K562 (cell line): ENCODE results near the gene RAD54L. TPM values are rescaled to one million over a fixed set of nuclear protein-coding genes. Genes with fewer than 3 reads are reported as not detected.
A peak's percentile ranks its signal among the peaks of the same experiment; 100 is the strongest.

Source experiments
- AFF1 ChIP-seq, 2 experiments: fragments of 450-650 bp; IDR thresholded peaks; 2 replicates each; pipeline ENCODE4 v1.6.1; 2018; ENCODE audit warnings: mild to moderate bottlenecking in 2 of 2, low read depth in 1 of 2; ENCODE audit not compliant: partially characterized antibody in 2 of 2
- ARNT ChIP-seq, 2 experiments: fragments of 450-650 bp; IDR thresholded peaks; 2 replicates each; pipeline ENCODE4 v1.6.1; 2016; ENCODE audit warnings: mild to moderate bottlenecking in 1 of 2
- ATF7 ChIP-seq: fragments of 450-650 bp; IDR thresholded peaks from 2 replicates; pipeline ENCODE4 v1.7.1; 2014; ENCODE audit warnings: mild to moderate bottlenecking, moderate library complexity
- CEBPB ChIP-seq: fragments of 450-650 bp; IDR thresholded peaks from 2 replicates; pipeline ENCODE4 v1.6.1; 2016; ENCODE audit warnings: missing genetic modification characterization, missing compliant biosample characterization
- DEAF1 ChIP-seq: fragments of 450-650 bp; formaldehyde crosslinking; IDR thresholded peaks from 2 replicates; pipeline ENCODE4 v1.4.0; 2020; ENCODE audit warnings: mild to moderate bottlenecking, moderate library complexity
- ETV6 ChIP-seq, 3 experiments: fragments of 150-350 bp in 1 of 3; sonication (generic) in 1 of 3; formaldehyde crosslinking in 1 of 3; IDR thresholded peaks; 2 replicates each; pipeline versions ENCODE4 v1.6.1 to v1.8.0; 2014 to 2022; ENCODE audit warnings: borderline replicate concordance in 2 of 3, low read depth in 2 of 3, antibody characterized with exemption in 1 of 3, low read length in 1 of 3, mild to moderate bottlenecking in 1 of 3, missing genetic modification reagents in 1 of 3
- FOXJ3 ChIP-seq: sonication (generic); formaldehyde crosslinking; IDR thresholded peaks from 2 replicates; pipeline ENCODE4 v1.4.0; 2020; ENCODE audit warnings: mild to moderate bottlenecking, missing genetic modification reagents
- HDAC2 ChIP-seq: fragments of 450-650 bp; IDR thresholded peaks from 2 replicates; pipeline ENCODE4 v1.6.1; 2016; ENCODE audit warnings: mild to moderate bottlenecking
- NBN ChIP-seq: fragments of 450-650 bp; IDR thresholded peaks from 2 replicates; pipeline ENCODE4 v1.6.1; 2016; ENCODE audit warnings: low read depth, mild to moderate bottlenecking
- SLC30A9 ChIP-seq: fragments of 250-450 bp; sonication (Bioruptor Pico); IDR thresholded peaks from 2 replicates; pipeline ENCODE4 v1.8.0; 2022; ENCODE audit warnings: mild to moderate bottlenecking, moderate library complexity
- STAG1 ChIP-seq: sonication (generic); formaldehyde crosslinking; IDR thresholded peaks from 2 replicates; pipeline ENCODE4 v1.5.0; 2020; ENCODE audit warnings: missing genetic modification reagents, borderline replicate concordance
- TCF7 ChIP-seq: sonication (generic); IDR thresholded peaks from 2 replicates; pipeline ENCODE4 v1.6.1; 2016; ENCODE audit warnings: antibody characterized with exemption, borderline replicate concordance
- THRAP3 ChIP-seq: fragments of 450-650 bp; IDR thresholded peaks from 2 replicates; pipeline ENCODE4 v1.6.1; 2016; ENCODE audit warnings: mild to moderate bottlenecking, inconsistent platforms, borderline replicate concordance
- ZEB2 ChIP-seq: fragments of 450-650 bp; IDR thresholded peaks from 2 replicates; pipeline ENCODE4 v1.6.1; 2016
- ZFP36 ChIP-seq: fragments of 150-350 bp; IDR thresholded peaks from 2 replicates; pipeline ENCODE4 v1.6.1; 2018; ENCODE audit warnings: low read length, low read depth; ENCODE audit not compliant: partially characterized antibody
- ZNF143 ChIP-seq: sonication (generic); formaldehyde crosslinking; IDR thresholded peaks from 2 replicates; pipeline ENCODE4 v1.9.0; 2022; ENCODE audit warnings: mild to moderate bottlenecking, missing genetic modification reagents
- ZNF197 ChIP-seq: fragments of 200-800 bp; sonication (Bioruptor generic); IDR thresholded peaks from 2 replicates; pipeline ENCODE4 v1.6.1; 2016; ENCODE audit warnings: low read depth, missing genetic modification characterization, missing compliant biosample characterization
- ZNF764 ChIP-seq: fragments of 250-450 bp; sonication (Bioruptor Pico); IDR thresholded peaks from 2 replicates; pipeline ENCODE4 v1.4.0; 2020; ENCODE audit warnings: low read depth, mild to moderate bottlenecking, moderate library complexity
- polyA plus RNA-seq, 8 experiments: library from polyadenylated mRNA; depleted of rRNA in 4 of 8; stranded (reverse) in 5 of 8; unstranded in 3 of 8; fragments of >200 nt; fragmentation: Nextera tagmentation in 2 of 8; fragmentation: Illumina TruSeq in 1 of 8; extraction: Ambion mirVana in 2 of 8; extraction: Trizol in 1 of 8; gene quantifications; 2 replicates each; pipeline versions ENCODE4 v1.2.1 to v1.2.3, GENCODE V29; 2011 to 2014; ENCODE audit warnings: inconsistent platforms in 1 of 8, missing spikeins in 1 of 8
- total RNA-seq, 7 experiments: library from RNA; depleted of rRNA in 6 of 7; stranded (reverse); fragments of >200 nt in 6 of 7; fragmentation: Illumina TruSeq in 2 of 7; extraction: Trizol in 2 of 7; gene quantifications; 2 replicates each; pipeline versions ENCODE4 v1.2.1 to v1.2.3, GENCODE V29; 2011 to 2021; ENCODE audit warnings: low replicate concordance in 1 of 7
- TF ChIP-seq, protein P1 (sequence below): fragments of 250-450 bp; sonication (Bioruptor Pico); IDR thresholded peaks from 2 replicates; pipeline ENCODE4 v1.4.0; 2020; ENCODE audit warnings: borderline replicate concordance
- TF ChIP-seq, protein P2 (sequence below): fragments of 250-450 bp; sonication (Bioruptor Pico); IDR thresholded peaks from 2 replicates; pipeline ENCODE4 v1.9.0; 2021; ENCODE audit warnings: mild to moderate bottlenecking

RAD54L gene
- total and polyA plus RNA-seq, 9 of the 15 experiments (the other 6 are each of a cell fraction or from before 2014, with no cell fraction given) = 17.9 to 92.3 (median 37.5) TPM

- TF ChIP-seq HDAC2 (peak; percentile 22; the same call in 1 of the 2 replicates), ZEB2 (peak; percentile 23; the same call in 1 of the 2 replicates), ATF7 (0 out of 2 replicates have a peak, but pooled peaks have one; percentile 16), STAG1 (peak; percentile 58; the same call in 1 of the 2 replicates), DEAF1 (peak; percentile 46; the same call in 1 of the 2 replicates), ZNF197 (CRISPR knock-in tag) (no peak), AFF1 (IDR thresholded peaks at IDR 0.05; ENCODE audit: low read depth in 1 of 2, partially characterized antibody in 2 of 2) (peak in 1 of 2 experiments; percentile 29), ETV6 (IDR thresholded peaks at IDR 0.05; ENCODE audit: borderline replicate concordance in 1 of 2, low read depth in 2 of 2, low read length in 1 of 2) (no peak), ETV6 (CRISPR knock-in tag; IDR thresholded peaks at IDR 0.05; ENCODE audit: borderline replicate concordance) (no peak), THRAP3 (no peak), ZNF764 (CRISPR knock-in tag) (no peak), ARNT (IDR thresholded peaks at IDR 0.05) (peak in 1 of 2 experiments; percentile 62; a peak in 1 of 4 replicates), ZNF143 (CRISPR knock-in tag) (no peak), NBN (peak; percentile 38; the same call in 1 of the 2 replicates), ZFP36 (peak; percentile 4), FOXJ3 (CRISPR knock-in tag) (no peak), TCF7 (no peak), CEBPB (tag) (no peak), SLC30A9 (CRISPR knock-in tag) (no peak)
- TF ChIP-seq, protein P1, sequence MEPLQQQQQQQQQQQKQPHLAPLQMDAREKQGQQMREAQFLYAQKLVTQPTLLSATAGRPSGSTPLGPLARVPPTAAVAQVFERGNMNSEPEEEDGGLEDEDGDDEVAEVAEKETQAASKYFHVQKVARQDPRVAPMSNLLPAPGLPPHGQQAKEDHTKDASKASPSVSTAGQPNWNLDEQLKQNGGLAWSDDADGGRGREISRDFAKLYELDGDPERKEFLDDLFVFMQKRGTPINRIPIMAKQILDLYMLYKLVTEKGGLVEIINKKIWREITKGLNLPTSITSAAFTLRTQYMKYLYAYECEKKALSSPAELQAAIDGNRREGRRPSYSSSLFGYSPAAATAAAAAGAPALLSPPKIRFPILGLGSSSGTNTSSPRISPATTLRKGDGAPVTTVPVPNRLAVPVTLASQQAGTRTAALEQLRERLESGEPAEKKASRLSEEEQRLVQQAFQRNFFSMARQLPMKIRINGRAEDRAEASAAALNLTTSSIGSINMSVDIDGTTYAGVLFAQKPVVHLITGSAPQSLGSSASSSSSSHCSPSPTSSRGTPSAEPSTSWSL = 0 out of 2 replicates have a peak, but pooled peaks have one; percentile 34
- TF ChIP-seq, protein P2, sequence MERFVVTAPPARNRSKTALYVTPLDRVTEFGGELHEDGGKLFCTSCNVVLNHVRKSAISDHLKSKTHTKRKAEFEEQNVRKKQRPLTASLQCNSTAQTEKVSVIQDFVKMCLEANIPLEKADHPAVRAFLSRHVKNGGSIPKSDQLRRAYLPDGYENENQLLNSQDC (CRISPR knock-in tag) = no peak
Measured at GRCh38 chr1:46223472-46223943, 24.1 kb upstream of the RAD54L start (continued).
